GM12801 (cell line): ENCODE measurements around the gene KRT20.

Source experiments
- TF ChIP-seq, protein P1 (sequence below): IDR thresholded peaks from one replicate; pipeline ENCODE4 v1.5.1; 2011; ENCODE audit warnings: control low read depth; ENCODE audit not compliant: insufficient read length; ENCODE audit errors: extremely low read depth

The KRT20 gene

DNA sequence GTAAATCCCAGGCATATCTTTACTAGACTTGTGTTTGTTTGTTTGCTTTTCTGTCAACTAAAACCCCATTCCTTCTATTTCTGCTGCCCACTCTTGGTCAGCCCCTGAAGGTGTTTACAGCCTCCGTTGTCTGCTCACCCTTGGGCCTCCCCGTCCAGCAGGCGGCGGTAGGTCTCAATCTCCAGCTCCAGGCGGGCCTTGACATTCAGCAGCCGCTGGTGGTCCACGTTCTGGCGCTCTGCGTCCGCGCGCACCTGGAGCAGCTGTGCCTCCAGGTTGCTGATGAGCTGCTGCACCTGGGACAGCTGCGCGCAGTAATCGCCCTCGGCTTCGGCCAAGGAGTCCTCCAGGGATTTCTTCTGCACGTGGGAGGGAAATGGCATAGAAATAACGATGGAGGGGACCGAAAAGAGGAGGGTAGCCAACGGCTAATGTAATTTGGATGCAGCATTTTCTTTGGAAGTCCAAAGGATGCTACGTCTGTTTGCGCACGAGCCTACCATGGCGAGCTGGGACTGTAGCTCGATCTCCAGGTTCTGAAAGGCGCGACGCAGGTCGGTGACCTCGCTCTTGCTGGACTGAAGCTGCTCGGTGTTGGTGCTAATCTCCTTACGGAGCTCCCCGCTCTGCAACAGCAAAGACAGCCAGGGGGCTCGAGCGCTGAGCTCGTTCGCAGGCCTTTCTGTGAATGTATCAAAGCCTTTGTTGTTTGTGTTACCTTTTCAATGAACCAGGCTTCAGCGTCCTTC, 21.9 kb downstream of the KRT20 start:
- TF ChIP-seq, protein P1, sequence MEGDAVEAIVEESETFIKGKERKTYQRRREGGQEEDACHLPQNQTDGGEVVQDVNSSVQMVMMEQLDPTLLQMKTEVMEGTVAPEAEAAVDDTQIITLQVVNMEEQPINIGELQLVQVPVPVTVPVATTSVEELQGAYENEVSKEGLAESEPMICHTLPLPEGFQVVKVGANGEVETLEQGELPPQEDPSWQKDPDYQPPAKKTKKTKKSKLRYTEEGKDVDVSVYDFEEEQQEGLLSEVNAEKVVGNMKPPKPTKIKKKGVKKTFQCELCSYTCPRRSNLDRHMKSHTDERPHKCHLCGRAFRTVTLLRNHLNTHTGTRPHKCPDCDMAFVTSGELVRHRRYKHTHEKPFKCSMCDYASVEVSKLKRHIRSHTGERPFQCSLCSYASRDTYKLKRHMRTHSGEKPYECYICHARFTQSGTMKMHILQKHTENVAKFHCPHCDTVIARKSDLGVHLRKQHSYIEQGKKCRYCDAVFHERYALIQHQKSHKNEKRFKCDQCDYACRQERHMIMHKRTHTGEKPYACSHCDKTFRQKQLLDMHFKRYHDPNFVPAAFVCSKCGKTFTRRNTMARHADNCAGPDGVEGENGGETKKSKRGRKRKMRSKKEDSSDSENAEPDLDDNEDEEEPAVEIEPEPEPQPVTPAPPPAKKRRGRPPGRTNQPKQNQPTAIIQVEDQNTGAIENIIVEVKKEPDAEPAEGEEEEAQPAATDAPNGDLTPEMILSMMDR: no peak

- TF ChIP-seq, protein P1: no peak
These were observed 25.5 kb downstream of the KRT20 start for GRCh38 chr17:40859536-40859935.

DNA sequence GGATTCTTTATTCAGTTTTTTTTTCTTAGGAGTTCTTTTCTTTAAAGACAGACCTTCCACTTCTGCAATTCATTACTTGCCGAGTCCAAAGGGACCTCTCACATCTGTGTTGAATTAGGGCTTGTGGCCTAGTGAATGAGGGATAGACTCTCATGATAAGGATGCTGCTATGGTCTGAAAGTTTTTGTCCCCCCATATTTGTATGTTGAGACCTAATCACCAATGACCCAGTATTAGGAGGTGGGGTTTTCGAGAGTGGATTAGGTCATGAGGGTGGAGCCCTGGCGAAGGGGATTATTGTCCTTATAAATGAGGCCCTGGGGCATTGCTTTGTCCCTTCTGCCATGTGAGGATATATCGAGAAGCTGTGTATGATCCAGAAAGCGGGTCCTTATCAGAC, 27.5 kb downstream of the KRT20 start:
- TF ChIP-seq, protein P1: no peak

- TF ChIP-seq, protein P1: no peak
These were observed 30.7 kb downstream of the KRT20 start for GRCh38 chr17:40854175-40854814.

DNA sequence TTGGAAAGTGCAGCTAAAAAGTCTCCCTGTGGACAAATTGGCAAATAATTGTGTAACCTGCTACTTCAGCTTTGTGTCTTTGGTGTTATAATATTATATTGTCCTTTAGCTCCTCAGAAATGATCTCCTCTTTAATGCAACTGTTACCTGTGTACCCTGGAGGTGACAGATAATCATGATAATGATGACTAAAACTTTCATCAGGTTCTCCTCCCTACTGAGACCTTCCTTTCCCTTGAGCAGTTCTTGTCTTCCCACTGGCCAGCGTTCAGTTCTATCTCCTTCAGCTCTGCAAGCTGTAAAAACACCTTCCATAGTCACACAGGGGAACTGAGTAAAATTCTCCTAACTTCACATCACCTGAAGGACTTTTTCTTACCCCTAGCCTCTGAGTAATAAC, 32.7 kb downstream of the KRT20 start:
- TF ChIP-seq, protein P1: no peak

GRCh38 chr17:40850293-40850972, 34.6 kb downstream of the KRT20 start:
- TF ChIP-seq, protein P1: no peak

DNA sequence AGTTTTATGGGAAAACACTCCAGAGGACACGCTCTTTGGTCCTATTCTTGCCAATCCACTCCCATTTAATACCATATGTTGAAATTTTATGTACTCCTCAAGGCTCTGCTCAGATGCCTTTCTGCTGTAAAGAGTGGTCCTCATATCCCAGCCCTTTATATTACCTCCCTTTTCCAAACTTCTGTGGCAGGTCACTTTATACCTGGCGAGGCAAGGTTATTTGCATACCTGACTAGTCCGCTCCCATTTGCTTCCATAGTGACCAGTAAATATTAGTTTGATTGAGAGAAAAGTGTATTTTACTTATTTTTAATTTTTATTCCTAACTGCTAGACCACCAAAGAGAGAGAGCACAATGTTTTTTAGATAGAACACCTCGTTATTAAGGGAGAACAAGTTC, 35.3 kb downstream of the KRT20 start:
- TF ChIP-seq, protein P1: no peak
